GM20000 (cell line): Measurements from ENCODE around the gene TFAP2E.

Experiments
- DNase-seq: peaks from one replicate; pipeline ENCODE4 v3.0.0; 2012; ENCODE audit warnings: low spot score
- TF ChIP-seq, protein P1 (sequence below): IDR thresholded peaks from 2 replicates; pipeline ENCODE4 v1.5.1; 2012; ENCODE audit warnings: mild to moderate bottlenecking, control low read depth; ENCODE audit errors: extremely low read depth, missing control alignments

Gene TFAP2E

DNA sequence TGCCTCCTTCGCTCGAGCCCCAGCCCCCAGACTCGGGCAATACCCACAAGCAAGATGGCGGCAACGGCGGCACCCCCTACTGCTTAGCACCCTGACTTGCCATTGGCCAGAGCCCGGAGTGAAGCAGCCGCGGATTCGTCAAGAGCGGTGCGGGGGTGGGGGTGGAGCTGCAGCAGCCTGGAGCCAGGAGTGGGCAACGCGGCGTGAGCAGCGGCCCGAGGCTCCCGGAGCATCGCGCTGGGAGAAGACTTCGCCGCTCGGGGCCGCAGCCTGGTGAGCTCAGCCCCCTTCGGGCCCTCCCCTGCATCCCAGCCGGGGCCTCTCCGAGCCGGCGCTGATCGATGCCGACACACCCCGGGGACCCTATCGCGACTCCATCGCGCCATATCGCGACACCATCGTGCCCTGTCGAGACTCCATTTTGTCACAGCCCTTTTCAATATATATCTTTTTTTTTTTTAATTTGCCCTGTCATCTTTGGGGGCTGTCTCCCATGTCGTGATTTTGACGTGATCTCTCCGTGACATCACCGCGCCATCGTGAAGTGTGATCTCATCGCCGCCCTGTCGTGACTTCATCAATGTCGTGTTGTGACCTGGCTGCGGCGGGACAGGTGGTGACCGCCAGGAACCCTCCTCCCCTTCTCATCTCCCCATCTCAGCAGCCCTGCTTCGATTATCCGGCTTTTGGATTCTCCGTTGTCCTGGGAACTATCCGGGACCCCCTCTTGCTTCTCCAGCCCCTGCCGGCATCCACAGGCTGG, 15.3 kb upstream of the TFAP2E start, which contains the start of gene NCDN:
Gene NCDN, plus strand, starts transcription at position 189 of the 763 bp plus-strand sequence. Its CDS starts 392 bp downstream, at position 581.
- TF ChIP-seq, protein P1, sequence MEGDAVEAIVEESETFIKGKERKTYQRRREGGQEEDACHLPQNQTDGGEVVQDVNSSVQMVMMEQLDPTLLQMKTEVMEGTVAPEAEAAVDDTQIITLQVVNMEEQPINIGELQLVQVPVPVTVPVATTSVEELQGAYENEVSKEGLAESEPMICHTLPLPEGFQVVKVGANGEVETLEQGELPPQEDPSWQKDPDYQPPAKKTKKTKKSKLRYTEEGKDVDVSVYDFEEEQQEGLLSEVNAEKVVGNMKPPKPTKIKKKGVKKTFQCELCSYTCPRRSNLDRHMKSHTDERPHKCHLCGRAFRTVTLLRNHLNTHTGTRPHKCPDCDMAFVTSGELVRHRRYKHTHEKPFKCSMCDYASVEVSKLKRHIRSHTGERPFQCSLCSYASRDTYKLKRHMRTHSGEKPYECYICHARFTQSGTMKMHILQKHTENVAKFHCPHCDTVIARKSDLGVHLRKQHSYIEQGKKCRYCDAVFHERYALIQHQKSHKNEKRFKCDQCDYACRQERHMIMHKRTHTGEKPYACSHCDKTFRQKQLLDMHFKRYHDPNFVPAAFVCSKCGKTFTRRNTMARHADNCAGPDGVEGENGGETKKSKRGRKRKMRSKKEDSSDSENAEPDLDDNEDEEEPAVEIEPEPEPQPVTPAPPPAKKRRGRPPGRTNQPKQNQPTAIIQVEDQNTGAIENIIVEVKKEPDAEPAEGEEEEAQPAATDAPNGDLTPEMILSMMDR = no peak
- peak; percentile 97 for DNase-seq

GRCh38 chr1:35558374-35559316, 14.5 kb upstream of the TFAP2E start:
- peak; percentile 25 for DNase-seq
- TF ChIP-seq, protein P1 = no peak

- no peak for DNase-seq
- TF ChIP-seq, protein P1 = no peak
These were observed 13.7 kb upstream of the TFAP2E start for GRCh38 chr1:35559317-35559944.

DNA sequence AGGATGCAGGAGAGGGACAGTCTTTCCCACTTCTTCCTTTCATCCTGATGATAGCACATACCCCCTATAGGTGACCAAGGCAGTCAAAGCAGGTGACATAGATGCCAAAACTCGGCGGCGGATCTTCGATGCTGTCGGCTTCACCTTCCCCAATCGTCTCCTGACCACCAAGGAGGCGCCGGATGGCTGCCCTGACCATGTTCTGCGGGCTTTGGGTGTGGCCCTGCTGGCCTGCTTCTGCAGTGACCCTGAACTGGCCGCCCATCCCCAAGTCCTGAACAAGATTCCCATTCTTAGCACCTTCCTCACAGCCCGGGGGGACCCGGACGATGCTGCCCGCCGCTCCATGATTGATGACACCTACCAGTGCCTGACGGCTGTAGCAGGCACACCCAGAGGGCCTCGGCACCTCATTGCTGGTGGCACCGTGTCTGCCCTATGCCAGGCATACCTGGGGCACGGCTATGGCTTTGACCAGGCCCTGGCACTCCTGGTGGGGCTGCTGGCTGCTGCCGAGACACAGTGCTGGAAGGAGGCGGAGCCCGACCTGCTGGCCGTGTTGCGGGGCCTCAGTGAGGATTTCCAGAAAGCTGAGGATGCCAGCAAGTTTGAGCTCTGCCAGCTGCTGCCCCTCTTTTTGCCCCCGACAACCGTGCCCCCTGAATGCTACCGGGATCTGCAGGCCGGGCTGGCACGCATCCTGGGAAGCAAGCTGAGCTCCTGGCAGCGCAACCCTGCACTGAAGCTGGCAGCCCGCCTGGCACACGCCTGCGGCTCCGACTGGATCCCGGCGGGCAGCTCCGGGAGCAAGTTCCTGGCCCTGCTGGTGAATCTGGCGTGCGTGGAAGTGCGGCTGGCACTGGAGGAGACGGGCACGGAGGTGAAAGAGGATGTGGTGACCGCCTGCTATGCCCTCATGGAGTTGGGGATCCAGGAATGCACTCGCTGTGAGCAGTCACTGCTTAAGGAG, 12.6 kb upstream of the TFAP2E start:
- no peak for DNase-seq
- TF ChIP-seq, protein P1 = no peak

- DNase-seq = no peak
- TF ChIP-seq, protein P1 = no peak
These were observed 11.7 kb upstream of the TFAP2E start for GRCh38 chr1:35561297-35561971.

GRCh38 chr1:35561972-35562680, 11.0 kb upstream of the TFAP2E start:
- no peak for DNase-seq
- TF ChIP-seq, protein P1 = no peak
